NCI-H2171 (cell line): Measurements from ENCODE around the gene GLIPR2.

Source experiments
- DNase-seq: peaks from one replicate; lab custom pipeline; 2025; lab: John Stamatoyannopoulos, UW

GLIPR2 gene

DNA sequence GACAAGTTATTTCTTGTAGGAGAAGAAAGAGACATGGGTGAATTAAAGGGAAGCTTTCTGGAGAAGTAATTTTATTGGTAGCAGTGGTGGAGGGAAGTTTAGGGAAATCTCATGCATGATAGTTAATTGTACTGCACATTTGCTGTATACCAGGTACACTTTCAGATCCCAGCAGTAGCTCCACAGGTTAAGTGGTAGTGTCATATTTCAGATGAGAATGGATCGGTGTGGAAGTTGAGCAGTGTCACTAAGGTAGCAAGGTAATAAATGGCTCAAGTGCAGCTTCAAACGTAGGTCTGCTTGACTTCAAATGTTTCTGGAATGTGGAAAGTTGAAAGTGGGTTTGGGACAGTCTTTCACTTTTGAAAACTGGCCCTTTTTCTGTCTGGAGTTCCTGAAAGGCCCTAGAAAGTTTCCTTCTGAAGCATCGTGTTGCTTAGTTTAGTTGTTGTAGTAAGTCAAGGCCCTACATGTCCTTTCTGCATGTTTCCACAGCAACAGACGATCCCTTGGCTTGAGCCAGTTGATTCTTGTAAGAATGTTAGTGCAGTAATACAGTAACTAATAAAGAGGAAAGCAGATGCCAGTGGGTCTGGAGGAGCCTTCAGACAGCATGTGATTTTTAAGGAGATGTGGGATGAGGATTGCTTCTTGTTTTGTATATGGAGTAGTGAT, 57.9 kb downstream of the GLIPR2 start:
- DNase-seq: no peak

DNA sequence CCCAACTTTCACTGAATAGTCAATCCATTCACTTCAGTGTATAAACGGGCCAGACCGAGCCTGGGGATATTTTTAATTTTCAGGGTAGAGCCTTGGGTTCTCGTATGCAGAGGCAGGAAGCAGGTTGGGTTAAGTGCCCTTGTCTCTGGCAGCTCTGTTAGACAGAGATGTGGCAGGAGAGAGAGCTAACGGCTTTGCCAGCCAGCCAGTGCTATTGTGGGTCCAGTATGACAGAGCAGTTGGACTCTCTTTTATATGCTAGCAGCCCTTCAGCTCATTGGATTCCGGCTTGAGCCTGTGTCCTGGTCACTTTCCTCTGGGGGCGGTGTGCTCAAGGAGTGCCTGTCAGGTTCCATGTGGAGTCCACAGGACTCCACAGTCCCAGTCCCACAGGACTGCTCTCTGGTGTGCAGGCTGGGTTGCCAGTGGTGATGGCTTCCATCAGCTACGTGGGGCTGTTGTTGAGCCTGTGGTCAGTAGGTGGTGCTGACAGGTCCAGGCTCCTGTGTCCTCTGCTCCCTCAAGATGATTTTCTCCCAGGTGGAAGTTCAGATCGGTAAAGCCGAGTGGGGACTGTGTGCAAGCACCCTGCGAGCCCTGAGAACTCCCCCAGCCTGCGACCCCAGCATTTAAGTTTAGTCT, 68.5 kb downstream of the GLIPR2 start:
- DNase-seq: no peak

DNA sequence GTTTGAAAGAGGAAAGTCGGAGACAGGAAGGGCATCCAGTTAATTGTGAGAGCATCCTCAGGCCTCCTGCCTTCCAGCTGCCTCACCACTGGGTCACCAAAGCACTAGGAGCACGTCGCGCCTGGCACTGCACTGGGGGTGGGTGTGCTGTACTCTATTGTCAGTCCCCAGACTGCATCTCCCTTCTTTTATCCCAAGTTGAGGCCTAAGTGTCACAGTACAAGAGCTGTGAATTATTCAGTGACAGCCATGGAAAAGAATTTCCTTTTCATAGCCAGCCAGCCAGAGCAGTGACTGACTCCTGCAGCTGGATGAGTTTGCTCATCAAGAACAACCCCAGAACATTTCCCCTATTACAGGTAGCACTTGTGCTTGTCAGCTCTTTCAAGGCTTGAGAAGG, 70.5 kb downstream of the GLIPR2 start:
- DNase-seq: no peak

DNA sequence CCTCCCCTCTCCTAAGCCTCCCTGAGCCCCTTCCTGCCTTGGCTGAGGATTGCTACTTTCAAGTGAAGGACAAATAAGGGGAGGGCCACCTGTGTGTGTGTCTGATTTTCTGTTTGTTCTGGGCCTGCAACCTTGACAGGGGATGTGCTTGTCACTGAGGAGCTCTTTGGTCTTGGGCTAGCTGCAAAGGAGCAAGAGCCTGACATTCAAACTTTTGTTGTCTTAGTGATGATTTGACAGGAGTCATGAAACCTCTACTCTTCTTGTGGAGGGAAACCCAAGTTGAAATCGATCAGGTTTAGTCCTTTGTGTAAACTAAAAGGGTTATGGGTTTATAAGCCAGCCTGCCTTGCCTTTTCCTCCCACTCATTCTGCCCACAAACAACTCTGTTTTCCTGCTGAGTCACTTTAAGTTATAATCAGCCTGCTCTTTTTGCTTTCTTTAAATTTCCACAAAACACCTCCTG, 71.0 kb downstream of the GLIPR2 start:
- DNase-seq: no peak

DNA sequence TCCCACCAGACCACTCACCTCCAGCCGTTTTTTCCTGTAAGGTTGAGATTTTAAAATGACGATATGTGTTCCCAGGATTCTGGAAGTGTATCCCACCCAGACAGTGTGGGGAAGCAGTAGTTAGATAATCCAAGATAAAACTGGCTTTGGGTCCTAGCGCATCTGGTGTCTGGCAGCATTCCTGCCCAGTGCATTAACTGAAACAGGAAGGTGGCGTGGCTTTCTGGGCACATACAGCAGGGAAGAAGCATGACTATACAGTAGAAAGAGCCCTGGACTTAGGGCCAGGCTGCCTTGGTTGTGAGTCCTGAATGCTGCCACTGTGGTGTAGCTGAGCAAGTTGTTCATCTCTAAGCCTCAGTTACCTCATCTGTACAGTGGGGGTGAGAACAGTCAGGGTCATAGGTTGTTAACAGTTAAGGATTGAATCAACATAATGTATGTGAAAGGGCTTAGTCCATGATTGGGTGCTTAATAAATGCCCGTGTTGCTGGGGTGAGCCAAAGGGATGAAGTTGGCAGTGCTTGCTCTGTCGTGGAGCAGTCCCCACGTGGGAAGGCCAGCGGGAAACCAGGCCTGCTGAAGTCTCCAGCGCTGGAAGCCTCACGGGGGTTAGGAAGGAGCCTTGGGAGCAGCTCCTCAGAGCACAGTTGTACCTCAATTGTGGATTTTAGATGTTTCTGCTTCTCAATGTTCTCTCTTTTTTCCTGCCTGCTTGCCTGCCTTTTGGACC, 72.2 kb downstream of the GLIPR2 start:
- no peak for DNase-seq

DNA sequence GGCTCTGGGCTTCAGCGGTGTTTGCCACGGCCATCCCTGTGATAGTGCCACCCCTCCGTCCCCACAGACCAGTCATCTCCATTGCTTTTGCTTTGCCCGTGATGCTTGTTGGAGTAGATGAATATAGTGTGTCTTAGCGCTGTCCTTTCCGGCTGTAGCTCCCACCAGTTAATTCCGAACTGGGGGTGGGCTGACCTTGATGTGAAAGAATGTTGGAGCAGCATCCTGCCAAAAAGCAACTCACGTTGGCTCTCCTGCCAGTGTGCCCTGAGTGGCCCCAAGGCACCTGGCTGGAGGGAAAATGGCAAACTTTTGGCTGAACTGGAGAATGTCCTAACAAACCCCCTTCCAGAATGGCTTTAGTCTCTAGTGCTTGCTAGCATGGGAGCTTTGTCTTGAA, 74.2 kb downstream of the GLIPR2 start:
- DNase-seq: no peak

DNA sequence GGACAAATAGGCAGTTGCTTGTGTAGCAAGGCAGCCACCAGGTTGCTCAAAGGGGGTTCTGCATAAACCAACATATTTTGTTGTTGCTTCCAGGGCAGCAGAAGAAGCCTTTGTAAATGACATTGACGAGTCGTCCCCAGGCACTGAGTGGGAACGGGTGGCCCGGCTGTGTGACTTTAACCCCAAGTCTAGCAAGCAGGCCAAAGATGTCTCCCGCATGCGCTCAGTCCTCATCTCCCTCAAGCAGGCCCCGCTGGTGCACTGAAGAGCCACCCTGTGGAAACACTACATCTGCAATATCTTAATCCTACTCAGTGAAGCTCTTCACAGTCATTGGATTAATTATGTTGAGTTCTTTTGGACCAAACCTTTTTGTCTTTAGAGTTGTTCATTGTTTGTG, 75.0 kb downstream of the GLIPR2 start:
- DNase-seq: no peak

DNA sequence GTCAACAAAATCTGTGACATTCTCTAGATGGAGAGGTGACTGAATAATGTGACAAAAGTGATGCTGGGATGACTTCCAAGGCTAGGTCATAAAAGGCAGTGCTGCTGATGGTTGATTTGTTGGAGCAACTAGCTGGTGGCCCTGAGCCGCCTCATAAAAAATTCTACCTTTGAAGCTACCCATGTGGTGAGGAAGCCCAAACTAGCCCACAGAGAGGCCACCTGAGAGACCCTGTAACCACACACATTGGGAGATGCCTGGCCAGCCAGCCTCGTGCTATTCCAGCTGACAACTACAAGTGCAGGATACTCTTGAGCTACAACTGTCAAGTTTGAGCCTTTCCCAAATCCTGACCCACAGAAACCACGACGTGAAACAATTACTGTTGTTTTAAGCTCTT, 76.9 kb downstream of the GLIPR2 start:
- no peak for DNase-seq
